ENCODE measurements around the gene SLC27A4. TPM values are rescaled to one million over a fixed set of nuclear protein-coding genes. Genes with fewer than 3 reads are reported as not detected.

SLC27A4 gene
- total RNA-seq, 1 donor from 2014 or later = 14.4 TPM

- ChIA-PET POLR2A (interaction anchor here (1.0 kb wide), 2 partner anchors 17 to 20 kb away, joined by 3 read pairs; no protein-coding TSS in a partner anchor), CTCF (no interaction called here)
- Mint-ChIP-seq H3K4me1 (peaks cover 19% of the 10 kb centered on the region), H3K27me3 (no peaks in the 10 kb centered on the region), H3K27ac (peak overlapping the region; percentile 97), H3K36me3 (ENCODE audit: low read depth) (peaks cover 36% of the 10 kb centered on the region), H3K9me3 (no peaks in the 10 kb centered on the region), H3K4me3 (peak overlapping the region; percentile 92)
- no peak for ATAC-seq (ENCODE audit: low read depth)
- TF ChIP-seq CTCF (IDR thresholded peaks at IDR 0.05) = no peak
- DNase-seq = no peak
- intact Hi-C loops (cut with micrococcal nuclease) = loop anchor here (2.0 to 10.0 kb wide), 5 partner anchors 98 to 362 kb away; partner anchors contain the start of genes CERCAM, CIZ1, GLE1 and PTGES2
Measured at GRCh38 chr9:128323212-128323730, 17.1 kb upstream of the SLC27A4 start.

GRCh38 chr9:128323791-128324190 lies 16.5 kb upstream of the SLC27A4 start:
- TF ChIP-seq CTCF (IDR thresholded peaks at IDR 0.05) = no peak
- Mint-ChIP-seq H3K27me3 (no peaks in the 10 kb centered on the region), H3K36me3 (ENCODE audit: low read depth) (peaks cover 38% of the 10 kb centered on the region), H3K4me1 (peaks cover 19% of the 10 kb centered on the region), H3K4me3 (peak overlapping the region; percentile 92), H3K9me3 (no peaks in the 10 kb centered on the region), H3K27ac (peak overlapping the region; percentile 97)
- ChIA-PET CTCF (interaction anchor here (0.7 kb wide), 1 partner anchor 13 kb away, joined by 3 read pairs; no protein-coding TSS in a partner anchor), POLR2A (interaction anchor here (1.0 kb wide), 3 partner anchors 16 to 47 kb away, joined by 3 to 8 read pairs (median 3); partner anchors contain the start of gene URM1)
- DNase-seq (no peak), ATAC-seq (ENCODE audit: low read depth) (no peak)
- intact Hi-C loops (cut with micrococcal nuclease) = loop anchor here (2.0 to 10.0 kb wide), 5 partner anchors 97 to 361 kb away; partner anchors contain the start of genes CERCAM, CIZ1, GLE1 and PTGES2

GRCh38 chr9:128324401-128324800 lies 15.9 kb upstream of the SLC27A4 start:
- Mint-ChIP-seq H3K27ac (no peak overlapping the region), H3K27me3 (no peaks in the 10 kb centered on the region), H3K9me3 (no peaks in the 10 kb centered on the region), H3K4me3 (peak overlapping the region; percentile 41), H3K4me1 (peaks cover 19% of the 10 kb centered on the region), H3K36me3 (ENCODE audit: low read depth) (peaks cover 38% of the 10 kb centered on the region)
- CTCF ChIA-PET = interaction anchor here (0.7 kb wide), 1 partner anchor 12 kb away, joined by 3 read pairs; no protein-coding TSS in a partner anchor
- intact Hi-C loops (cut with micrococcal nuclease) = loop anchor here (5.0 to 10.0 kb wide), 3 partner anchors 132 to 360 kb away; partner anchors contain the start of genes CIZ1, PTGES2 and SET
- no peak for TF ChIP-seq CTCF (IDR thresholded peaks at IDR 0.05)
- DNase-seq (no peak), ATAC-seq (ENCODE audit: low read depth) (no peak)
- POLR2A ChIA-PET = interaction anchor here (1.0 kb wide), 1 partner anchor 47 kb away, joined by 8 read pairs; the partner anchor contains the start of gene URM1

DNA sequence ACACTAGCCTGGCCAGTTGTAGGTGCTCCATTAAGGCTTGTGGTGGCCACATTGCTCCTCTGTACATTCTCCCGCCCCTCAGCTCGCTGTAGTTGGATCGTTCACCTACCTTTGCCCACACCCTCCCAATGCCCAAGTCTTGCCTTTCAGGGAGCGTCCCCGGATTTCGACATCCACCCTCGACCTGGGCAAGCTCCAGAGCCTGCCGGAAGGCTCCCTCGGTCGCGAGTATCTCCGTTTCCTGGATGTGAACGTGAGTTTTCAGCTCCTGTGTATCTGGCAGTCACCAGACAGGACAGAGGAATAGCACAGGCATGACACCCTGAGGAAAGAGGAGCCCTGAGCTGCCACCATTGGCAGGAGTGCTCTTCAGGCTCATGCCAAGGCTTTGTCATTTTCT lies 14.7 kb upstream of the SLC27A4 start:
- DNase-seq (no peak), ATAC-seq (ENCODE audit: low read depth) (no peak)
- no peak overlapping the region for H3K27ac Mint-ChIP-seq
- H3K4me3 Mint-ChIP-seq = no peak overlapping the region
- H3K36me3 Mint-ChIP-seq (ENCODE audit: low read depth) = peaks cover 38% of the 10 kb centered on the region
- TF ChIP-seq CTCF (IDR thresholded peaks at IDR 0.05) = no peak
- CTCF ChIA-PET = no interaction called here
- H3K4me1 Mint-ChIP-seq = peaks cover 19% of the 10 kb centered on the region
- H3K9me3 Mint-ChIP-seq = no peaks in the 10 kb centered on the region
- POLR2A ChIA-PET = no interaction called here
- intact Hi-C loops (cut with micrococcal nuclease) = loop anchor here (10.0 kb wide), 1 partner anchor 359 kb away; the partner anchor contains the start of gene SET
- H3K27me3 Mint-ChIP-seq = no peaks in the 10 kb centered on the region

- DNase-seq (no peak), ATAC-seq (ENCODE audit: low read depth) (no peak)
- H3K9me3 Mint-ChIP-seq = no peaks in the 10 kb centered on the region
- CTCF ChIA-PET = interaction anchor here (0.6 kb wide), 1 partner anchor 25 kb away, joined by 3 read pairs; no protein-coding TSS in a partner anchor
- intact Hi-C loops (cut with micrococcal nuclease) = no loop called here
- no peak overlapping the region for H3K4me3 Mint-ChIP-seq
- no peak for TF ChIP-seq CTCF (IDR thresholded peaks at IDR 0.05)
- no peaks in the 10 kb centered on the region for H3K4me1 Mint-ChIP-seq
- H3K36me3 Mint-ChIP-seq (ENCODE audit: low read depth) = peaks cover 23% of the 10 kb centered on the region
- no peaks in the 10 kb centered on the region for H3K27me3 Mint-ChIP-seq
- no peak overlapping the region for H3K27ac Mint-ChIP-seq
- POLR2A ChIA-PET = no interaction called here
Measured at GRCh38 chr9:128333451-128333869, 6.9 kb upstream of the SLC27A4 start.
